ENCODE data around the gene FBLN7. TPM values are rescaled to one million over a fixed set of nuclear protein-coding genes. Genes with fewer than 3 reads are reported as not detected.

FBLN7 gene, protein sequence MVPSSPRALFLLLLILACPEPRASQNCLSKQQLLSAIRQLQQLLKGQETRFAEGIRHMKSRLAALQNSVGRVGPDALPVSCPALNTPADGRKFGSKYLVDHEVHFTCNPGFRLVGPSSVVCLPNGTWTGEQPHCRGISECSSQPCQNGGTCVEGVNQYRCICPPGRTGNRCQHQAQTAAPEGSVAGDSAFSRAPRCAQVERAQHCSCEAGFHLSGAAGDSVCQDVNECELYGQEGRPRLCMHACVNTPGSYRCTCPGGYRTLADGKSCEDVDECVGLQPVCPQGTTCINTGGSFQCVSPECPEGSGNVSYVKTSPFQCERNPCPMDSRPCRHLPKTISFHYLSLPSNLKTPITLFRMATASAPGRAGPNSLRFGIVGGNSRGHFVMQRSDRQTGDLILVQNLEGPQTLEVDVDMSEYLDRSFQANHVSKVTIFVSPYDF
- 1.9 to 2.4 TPM (median 2.2 TPM) in 3 replicates for total RNA-seq

- peaks cover 1% of the 10 kb centered on the region for H3K36me3 Mint-ChIP-seq
- no peak for DNase-seq (ENCODE audit: low spot score in 2 of 2, unreplicated experiment in 2 of 2)
- peak within 1 kb of the TSS; percentile 70 for H3K4me3 Mint-ChIP-seq
- H3K4me1 Mint-ChIP-seq: peaks cover 18% of the 10 kb centered on the region
- no peak for TF ChIP-seq CTCF (IDR thresholded peaks at IDR 0.05; ENCODE audit: unreplicated experiment)
- no peak within 1 kb of the TSS for H3K27ac Mint-ChIP-seq
- H3K27me3 Mint-ChIP-seq (ENCODE audit: low read depth): peaks cover 62% of the 10 kb centered on the region
- no peaks in the 10 kb centered on the region for H3K9me3 Mint-ChIP-seq
Observed at GRCh38 chr2:112138159-112139032, at the start of gene FBLN7. TSS of gene FBLN7 (plus strand) at chr2:112138385. CDS start at chr2:112138656, 271 bp downstream.

GRCh38 chr2:112089375-112089774, 48.8 kb upstream of the FBLN7 start:
- no peaks in the 10 kb centered on the region for H3K9me3 Mint-ChIP-seq
- no peaks in the 10 kb centered on the region for H3K27me3 Mint-ChIP-seq (ENCODE audit: low read depth)
- H3K4me1 Mint-ChIP-seq: peaks cover 21% of the 10 kb centered on the region
- H3K4me3 Mint-ChIP-seq: no peak overlapping the region
- DNase-seq (ENCODE audit: low spot score in 2 of 2, unreplicated experiment in 2 of 2): no peak
- H3K36me3 Mint-ChIP-seq: peaks cover 57% of the 10 kb centered on the region
- H3K27ac Mint-ChIP-seq: no peak overlapping the region
- no peak for TF ChIP-seq CTCF (IDR thresholded peaks at IDR 0.05; ENCODE audit: unreplicated experiment)

GRCh38 chr2:112092286-112093041, 45.7 kb upstream of the FBLN7 start:
- no peak for DNase-seq (ENCODE audit: low spot score in 2 of 2, unreplicated experiment in 2 of 2)
- Mint-ChIP-seq H3K4me3 (no peak overlapping the region), H3K27ac (peak overlapping the region; percentile 51), H3K27me3 (ENCODE audit: low read depth) (no peaks in the 10 kb centered on the region), H3K9me3 (no peaks in the 10 kb centered on the region), H3K36me3 (peaks cover 32% of the 10 kb centered on the region), H3K4me1 (peaks cover 28% of the 10 kb centered on the region)
- TF ChIP-seq CTCF (IDR thresholded peaks at IDR 0.05; ENCODE audit: unreplicated experiment): no peak

- Mint-ChIP-seq H3K36me3 (peaks cover 33% of the 10 kb centered on the region), H3K27ac (peak overlapping the region; percentile 65), H3K4me3 (no peak overlapping the region), H3K4me1 (peaks cover 28% of the 10 kb centered on the region), H3K9me3 (no peaks in the 10 kb centered on the region), H3K27me3 (ENCODE audit: low read depth) (no peaks in the 10 kb centered on the region)
- no peak for TF ChIP-seq CTCF (IDR thresholded peaks at IDR 0.05; ENCODE audit: unreplicated experiment)
- DNase-seq (ENCODE audit: low spot score in 2 of 2, unreplicated experiment in 2 of 2): no peak
Observed at GRCh38 chr2:112093216-112093615, 45.0 kb upstream of the FBLN7 start.

DNA sequence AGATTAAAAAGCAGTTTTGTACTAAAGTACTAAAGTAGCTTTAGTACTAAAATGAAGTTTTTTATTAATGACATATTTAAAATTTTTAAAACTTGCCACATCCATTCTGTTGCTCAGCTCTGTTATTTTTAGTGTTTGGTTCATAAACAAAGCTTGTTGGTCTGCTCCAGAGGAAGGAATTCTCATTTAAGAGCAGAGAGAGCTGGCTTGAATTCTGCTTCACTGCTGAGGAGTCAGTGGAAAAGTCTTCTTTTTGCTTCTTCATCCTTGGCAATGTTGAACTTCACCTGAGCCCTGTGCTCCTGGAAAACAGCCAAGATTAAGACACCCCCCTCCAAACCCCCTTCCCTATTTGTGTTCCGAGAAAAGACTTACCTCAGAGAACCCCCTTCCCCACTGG, 42.5 kb upstream of the FBLN7 start:
- no peaks in the 10 kb centered on the region for H3K27me3 Mint-ChIP-seq (ENCODE audit: low read depth)
- H3K4me3 Mint-ChIP-seq: no peak overlapping the region
- no peaks in the 10 kb centered on the region for H3K9me3 Mint-ChIP-seq
- peaks cover 29% of the 10 kb centered on the region for H3K36me3 Mint-ChIP-seq
- no peak for DNase-seq (ENCODE audit: low spot score in 2 of 2, unreplicated experiment in 2 of 2)
- H3K27ac Mint-ChIP-seq: peak overlapping the region; percentile 31
- TF ChIP-seq CTCF (IDR thresholded peaks at IDR 0.05; ENCODE audit: unreplicated experiment): no peak
- H3K4me1 Mint-ChIP-seq: peaks cover 28% of the 10 kb centered on the region
